WTC11 (cell line): ENCODE measurements around the gene DUT. TPM values are rescaled to one million over a fixed set of nuclear protein-coding genes. Genes with fewer than 3 reads are reported as not detected.

ENCODE experiments used
- ATAC-seq: fragments of 200-7000 bp; cut with Tn5 transposase; 2 replicates; pipeline ENCODE4 v1.10.0; 2021; ENCODE audit warnings: mild to moderate bottlenecking, moderate library complexity
- CTCF ChIA-PET: fragments of 300-600 bp; sonication (Branson Sonifier 250); formaldehyde crosslinking; loops from one replicate; lab custom pipeline; 2021; ENCODE audit warnings: antibody characterized with exemption; lab: Charles Lee
- POLR2A ChIA-PET: fragments of 350-600 bp; sonication (Branson Sonifier 250); formaldehyde crosslinking; loops from one replicate; lab custom pipeline; 2021; ENCODE audit warnings: antibody characterized with exemption; lab: Charles Lee
- DNase-seq: peaks from one replicate; pipeline ENCODE4 v3.0.0; 2021; ENCODE audit warnings: low spot score
- H3K27ac Mint-ChIP-seq: 2 replicates; pipeline ENCODE4 v1.8.0; 2021; ENCODE audit warnings: mixed read lengths
- H3K27me3 Mint-ChIP-seq: 2 replicates; pipeline ENCODE4 v1.8.0; 2021; ENCODE audit warnings: low read depth, mild to moderate bottlenecking, moderate library complexity, mixed read lengths
- H3K36me3 Mint-ChIP-seq: 2 replicates; pipeline ENCODE4 v1.8.0; 2021; ENCODE audit warnings: mixed read lengths
- H3K4me1 Mint-ChIP-seq: 2 replicates; pipeline ENCODE4 v1.8.0; 2022; ENCODE audit warnings: mixed read lengths
- H3K4me3 Mint-ChIP-seq: 2 replicates; pipeline ENCODE4 v1.8.0; 2021; ENCODE audit warnings: mild to moderate bottlenecking, moderate library complexity, mixed read lengths
- H3K9me3 Mint-ChIP-seq: 2 replicates; pipeline ENCODE4 v1.8.0; 2021; ENCODE audit warnings: mixed read lengths
- AR ChIP-seq: fragments of 250-450 bp; sonication (Bioruptor Pico); IDR thresholded peaks from 2 replicates; pipeline ENCODE4 v1.9.0; 2021; ENCODE audit warnings: mild to moderate bottlenecking
- ARID4B ChIP-seq: sonication (generic); formaldehyde crosslinking; IDR thresholded peaks from 2 replicates; pipeline ENCODE4 v1.8.0; 2023; ENCODE audit warnings: missing genetic modification reagents, mild to moderate bottlenecking, borderline replicate concordance
- ERG ChIP-seq: fragments of 250-450 bp; sonication (Bioruptor Pico); IDR thresholded peaks from 2 replicates; pipeline ENCODE4 v1.8.0; 2021; ENCODE audit warnings: mild to moderate bottlenecking
- GABPB1 ChIP-seq: sonication (generic); formaldehyde crosslinking; IDR thresholded peaks from 2 replicates; pipeline ENCODE4 v1.8.1; 2023; ENCODE audit warnings: mild to moderate bottlenecking, missing genetic modification reagents
- HMGA2 ChIP-seq: fragments of 250-450 bp; sonication (Bioruptor Pico); IDR thresholded peaks from 2 replicates; pipeline ENCODE4 v1.4.0; 2021; ENCODE audit warnings: mild to moderate bottlenecking, moderate library complexity
- JAZF1 ChIP-seq: fragments of 250-450 bp; sonication (Bioruptor Pico); IDR thresholded peaks from 2 replicates; pipeline ENCODE4 v1.9.0; 2021; ENCODE audit warnings: moderate library complexity, mild to moderate bottlenecking, inconsistent platforms
- NFE2L1 ChIP-seq: sonication (generic); formaldehyde crosslinking; IDR thresholded peaks from 2 replicates; pipeline ENCODE4 v1.8.1; 2023; ENCODE audit warnings: missing genetic modification reagents
- NR1H2 ChIP-seq: sonication (generic); formaldehyde crosslinking; IDR thresholded peaks from 2 replicates; pipeline ENCODE4 v1.9.0; 2021; ENCODE audit warnings: mild to moderate bottlenecking, moderate library complexity, missing genetic modification reagents
- PREB ChIP-seq: sonication (generic); formaldehyde crosslinking; IDR thresholded peaks from 2 replicates; pipeline ENCODE4 v1.8.1; 2022; ENCODE audit warnings: mild to moderate bottlenecking, missing genetic modification reagents, moderate library complexity, borderline replicate concordance
- USF1 ChIP-seq: sonication (generic); formaldehyde crosslinking; IDR thresholded peaks from 2 replicates; pipeline ENCODE4 v1.8.0; 2022; ENCODE audit warnings: mild to moderate bottlenecking, missing genetic modification reagents
- USF2 ChIP-seq: sonication (generic); formaldehyde crosslinking; IDR thresholded peaks from 2 replicates; pipeline ENCODE4 v1.8.1; 2023; ENCODE audit warnings: mild to moderate bottlenecking, missing genetic modification reagents, moderate library complexity
- ZNF121 ChIP-seq: sonication (generic); formaldehyde crosslinking; IDR thresholded peaks from 2 replicates; pipeline ENCODE4 v1.8.0; 2023; ENCODE audit warnings: missing genetic modification reagents
- ZNF219 ChIP-seq: sonication (generic); formaldehyde crosslinking; IDR thresholded peaks from 2 replicates; pipeline ENCODE4 v1.8.0; 2023; ENCODE audit warnings: missing genetic modification reagents, mild to moderate bottlenecking, borderline replicate concordance
- ZNF317 ChIP-seq: sonication (generic); formaldehyde crosslinking; IDR thresholded peaks from 2 replicates; pipeline ENCODE4 v1.8.1; 2023; ENCODE audit warnings: low read depth, mild to moderate bottlenecking, moderate library complexity, missing genetic modification reagents, borderline replicate concordance
- ZNF425 ChIP-seq: fragments of 250-450 bp; sonication (Bioruptor Pico); conservative IDR thresholded peaks from 2 replicates; pipeline ENCODE4 v1.9.0; 2021; ENCODE audit warnings: mild to moderate bottlenecking
- ZNF532 ChIP-seq: fragments of 250-450 bp; sonication (Bioruptor Pico); IDR thresholded peaks from 2 replicates; pipeline ENCODE4 v1.9.0; 2021; ENCODE audit warnings: mild to moderate bottlenecking, borderline replicate concordance
- total RNA-seq: library from RNA; stranded (reverse); gene quantifications from 3 replicates; pipeline ENCODE4 v1.2.3, GENCODE V29; 2021

The DUT gene
- total RNA-seq, 1 experiment from 2014 or later, result 204 TPM

- H3K36me3 Mint-ChIP-seq, result peaks cover 3% of the 10 kb centered on the region; the same call in 1 of the 2 replicates
- H3K4me3 Mint-ChIP-seq, result no peak overlapping the region
- peaks cover 3% of the 10 kb centered on the region; the same call in 1 of the 2 replicates for H3K9me3 Mint-ChIP-seq
- H3K27ac Mint-ChIP-seq, result no peak overlapping the region
- H3K27me3 Mint-ChIP-seq, result no peaks in the 10 kb centered on the region; the same call in 1 of the 2 replicates
- peaks cover 28% of the 10 kb centered on the region for H3K4me1 Mint-ChIP-seq
- CTCF ChIA-PET, result interaction anchor here (1.0 kb wide), 1 partner anchor 18 kb away, joined by 4 read pairs; no protein-coding TSS in a partner anchor
- POLR2A ChIA-PET, result interaction anchor here (0.6 kb wide), 1 partner anchor 185 kb away, joined by 3 read pairs; no protein-coding TSS in a partner anchor
- ATAC-seq (peak; percentile 72), DNase-seq (peak; percentile 34)
- TF ChIP-seq AR (CRISPR knock-in tag) (no peak), PREB (CRISPR knock-in tag) (no peak), USF2 (CRISPR knock-in tag) (peak; percentile 40; the same call in 1 of the 2 replicates), NFE2L1 (CRISPR knock-in tag) (no peak), USF1 (0 out of 2 replicates have a peak, but pooled peaks have one; percentile 16), ZNF317 (no peak)
These were observed 13.1 kb upstream of the DUT start for GRCh38 chr15:48318131-48318530.

- ChIA-PET CTCF (no interaction called here), POLR2A (no interaction called here)
- Mint-ChIP-seq H3K27me3 (no peaks in the 10 kb centered on the region), H3K36me3 (no peaks in the 10 kb centered on the region), H3K4me3 (no peak overlapping the region), H3K4me1 (peaks cover 11% of the 10 kb centered on the region), H3K27ac (no peak overlapping the region), H3K9me3 (no peaks in the 10 kb centered on the region)
- ATAC-seq (no peak), DNase-seq (no peak)
- TF ChIP-seq HMGA2 (no peak), NR1H2 (CRISPR knock-in tag) (no peak), JAZF1 (no peak), ARID4B (CRISPR knock-in tag) (no peak), ZNF219 (CRISPR knock-in tag) (no peak), ZNF425 (CRISPR knock-in tag) (no peak), ERG (no peak), GABPB1 (CRISPR knock-in tag) (no peak), ZNF121 (CRISPR knock-in tag) (no peak), ZNF532 (no peak)
These were observed 7.9 kb upstream of the DUT start for GRCh38 chr15:48323294-48323693.
